HG03103 (cell line): ENCODE data around the gene UBE2J2.

Source experiments
- ATAC-seq: cut with Tn5 transposase; IDR thresholded peaks from one replicate; pipeline ENCODE4 v1.9.1; 2021; ENCODE audit warnings: low read depth; ENCODE audit not compliant: unreplicated experiment

The UBE2J2 gene

DNA sequence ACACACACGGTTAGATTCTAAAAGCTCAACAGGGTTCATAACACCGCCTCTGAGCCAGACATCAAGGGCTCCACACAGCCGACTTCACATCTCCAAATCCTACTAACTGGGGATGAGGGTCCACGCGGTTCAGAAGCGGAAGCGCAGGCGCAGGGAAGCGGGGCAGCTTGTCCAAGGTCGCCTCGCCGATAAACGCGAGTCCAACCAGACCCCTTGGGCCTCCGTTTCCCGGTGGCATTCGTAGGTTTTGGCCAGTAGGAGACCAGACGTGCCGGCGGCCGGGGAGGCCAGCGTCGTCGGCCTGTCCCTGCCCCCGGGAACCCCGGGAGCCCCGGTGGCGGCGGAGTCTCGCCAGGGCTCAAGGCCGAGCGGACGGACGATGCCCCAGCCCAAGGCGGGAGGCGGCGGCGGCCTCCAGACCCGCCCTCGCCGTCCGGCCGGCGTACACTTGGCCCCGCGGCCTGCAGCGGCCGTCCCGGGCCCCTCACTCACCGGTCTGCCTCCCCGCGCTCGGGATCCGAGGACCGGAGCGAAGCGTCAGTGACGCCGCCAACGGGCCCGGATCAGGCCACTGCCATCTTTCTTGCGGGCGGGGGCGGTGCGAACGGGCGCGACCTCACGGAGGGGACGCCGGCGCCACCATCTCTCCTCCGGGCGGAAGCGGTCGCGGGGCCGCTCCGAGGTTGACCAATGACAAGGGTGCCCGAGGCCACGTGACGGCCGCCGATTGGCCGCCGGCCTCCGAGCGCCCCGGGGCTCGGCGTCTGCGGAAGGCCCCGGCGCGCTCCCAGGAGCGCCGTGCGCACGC is 42.0 kb downstream of the UBE2J2 start, which contains the start of gene SDF4:
SDF4 (minus strand) TSS at position 602 of the 808 bp plus-strand sequence. CDS start 3,229 bp downstream, outside the sequence.
- peak; percentile 86 for ATAC-seq

DNA sequence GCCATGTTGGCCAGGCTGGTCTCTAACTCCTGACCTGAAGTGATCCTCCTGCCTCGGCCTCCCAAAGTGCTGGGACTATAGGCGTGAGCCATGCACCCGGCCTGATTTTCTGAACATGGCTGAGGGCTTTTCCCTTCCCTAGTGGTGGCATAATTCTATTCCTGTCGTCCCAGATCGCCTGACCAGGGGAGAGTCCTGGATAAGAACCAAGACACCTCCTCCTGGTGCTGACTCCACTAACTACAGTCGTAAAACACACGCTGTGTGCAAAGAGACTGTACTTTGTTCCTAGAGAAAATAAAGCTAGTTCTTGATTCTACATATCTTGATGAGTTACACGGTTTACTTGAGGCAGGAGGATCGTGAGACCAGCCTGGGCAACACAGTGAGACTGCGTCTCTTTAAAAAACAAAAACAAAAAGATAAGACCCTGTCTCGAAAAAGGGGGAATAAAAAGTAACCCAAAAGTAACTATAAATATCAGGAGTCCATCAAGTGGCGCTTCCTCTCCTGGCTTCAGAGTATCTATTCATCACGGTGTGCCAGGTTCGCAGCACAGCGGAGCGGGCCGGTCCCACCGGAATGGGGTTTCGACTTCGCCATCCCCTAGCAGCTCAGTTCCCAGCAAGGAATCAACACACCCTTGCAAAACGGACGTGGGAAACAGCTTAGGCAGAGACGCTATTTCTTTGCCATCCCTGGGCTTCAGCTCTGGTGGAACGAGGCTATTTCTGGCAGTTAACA is 42.8 kb downstream of the UBE2J2 start:
- ATAC-seq: no peak

DNA sequence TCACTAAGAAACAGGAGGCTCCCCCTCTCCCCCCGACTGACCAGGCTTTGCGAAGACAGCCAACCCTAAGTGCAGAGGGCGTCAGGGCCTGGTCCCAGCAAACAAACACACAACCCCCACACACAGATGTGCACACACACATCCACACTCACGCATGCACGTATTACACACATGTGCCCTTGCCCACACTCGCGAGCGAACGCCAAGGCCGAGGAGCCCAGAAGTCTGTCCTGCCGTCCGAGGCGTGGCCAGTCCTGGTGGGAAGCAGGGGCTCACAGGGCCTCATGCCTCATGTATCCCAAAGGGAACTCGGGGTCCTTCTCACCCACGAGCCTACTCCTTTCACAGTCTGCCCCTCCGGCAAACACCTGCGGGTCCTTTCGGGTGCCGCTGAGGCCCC is 43.9 kb downstream of the UBE2J2 start:
- ATAC-seq: no peak

DNA sequence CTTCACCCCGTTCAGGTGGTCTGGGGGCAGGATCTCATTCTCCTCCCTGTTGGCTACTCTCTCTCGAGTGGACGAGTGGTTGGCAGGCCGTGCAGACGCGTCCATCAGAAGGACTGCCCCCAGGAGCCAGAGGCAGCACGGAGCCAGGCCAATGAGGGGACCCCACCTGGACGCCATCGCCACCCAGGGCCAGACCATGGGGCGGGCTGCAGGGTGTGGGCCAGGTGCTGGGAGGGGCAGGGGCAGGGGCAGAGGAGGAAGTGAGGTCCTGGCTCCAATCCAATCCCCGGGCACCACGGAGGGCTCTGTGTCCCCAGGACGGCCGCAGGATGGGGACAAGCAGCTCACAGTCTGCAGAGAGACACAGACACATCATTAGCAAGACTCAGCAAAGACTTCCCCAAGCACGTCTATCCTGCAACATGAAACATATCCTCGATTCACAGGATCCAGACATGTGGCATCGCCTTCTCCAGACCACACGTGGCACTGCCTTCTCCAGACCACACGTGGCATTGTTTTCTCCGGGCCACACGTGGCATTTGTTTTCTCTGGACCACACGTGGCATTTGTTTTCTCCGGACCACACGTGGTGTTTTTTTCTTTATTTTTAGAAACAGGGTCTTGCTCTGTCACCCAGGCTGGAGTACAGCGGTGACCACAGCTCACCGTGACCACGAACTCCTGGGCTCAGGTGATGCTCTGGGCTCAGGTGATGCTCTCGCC is 44.9 kb downstream of the UBE2J2 start:
- no peak for ATAC-seq

- no peak for ATAC-seq
Measured at GRCh38 chr1:1228187-1228586, 45.5 kb downstream of the UBE2J2 start.

- ATAC-seq: no peak
Measured at GRCh38 chr1:1227386-1227785, 46.3 kb downstream of the UBE2J2 start.

GRCh38 chr1:1226566-1227362 is 46.9 kb downstream of the UBE2J2 start:
- ATAC-seq: no peak

GRCh38 chr1:1225913-1226312 is 47.7 kb downstream of the UBE2J2 start:
- ATAC-seq: no peak

GRCh38 chr1:1225238-1225845 is 48.3 kb downstream of the UBE2J2 start:
- ATAC-seq: no peak

GRCh38 chr1:1223891-1224290 is 49.8 kb downstream of the UBE2J2 start:
- no peak for ATAC-seq

GRCh38 chr1:1223321-1223720 is 50.3 kb downstream of the UBE2J2 start:
- no peak for ATAC-seq

GRCh38 chr1:1222575-1223225 is 51.0 kb downstream of the UBE2J2 start:
- ATAC-seq: no peak

DNA sequence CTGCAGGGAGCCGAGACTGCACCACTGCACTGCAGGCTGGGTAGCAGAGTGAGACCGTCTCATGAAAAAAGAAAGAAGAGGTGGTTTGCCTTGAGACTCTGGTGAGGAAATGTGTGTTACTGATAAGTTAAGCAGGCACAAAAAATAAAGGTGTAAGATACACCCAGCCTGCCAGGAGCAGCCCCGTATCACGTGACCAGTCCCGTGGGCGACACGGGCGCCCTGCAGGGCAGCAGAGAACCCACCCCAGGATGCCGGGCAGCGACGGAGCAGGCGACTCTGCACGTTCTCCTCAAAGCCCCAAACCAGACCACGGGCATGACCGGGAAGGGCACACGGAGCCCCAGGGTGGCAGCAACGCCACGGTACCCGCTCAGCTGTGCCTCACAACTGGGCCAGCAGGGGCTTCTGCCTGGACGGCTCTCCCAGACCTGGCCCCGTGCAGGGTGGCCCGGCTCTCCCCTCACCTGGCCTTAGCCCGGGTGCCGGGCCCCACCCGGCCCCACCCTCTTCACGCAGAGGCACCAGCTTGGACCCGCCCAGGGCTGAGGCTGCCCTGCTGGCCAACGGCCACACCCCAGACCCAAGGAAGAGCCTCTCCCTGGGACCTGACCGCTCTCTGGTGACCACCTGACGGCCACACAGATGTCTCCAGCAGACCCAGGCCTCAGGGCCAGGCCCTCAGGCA is 51.6 kb downstream of the UBE2J2 start:
- ATAC-seq: no peak

- ATAC-seq: no peak
Measured at GRCh38 chr1:1220197-1220596, 53.5 kb downstream of the UBE2J2 start.

DNA sequence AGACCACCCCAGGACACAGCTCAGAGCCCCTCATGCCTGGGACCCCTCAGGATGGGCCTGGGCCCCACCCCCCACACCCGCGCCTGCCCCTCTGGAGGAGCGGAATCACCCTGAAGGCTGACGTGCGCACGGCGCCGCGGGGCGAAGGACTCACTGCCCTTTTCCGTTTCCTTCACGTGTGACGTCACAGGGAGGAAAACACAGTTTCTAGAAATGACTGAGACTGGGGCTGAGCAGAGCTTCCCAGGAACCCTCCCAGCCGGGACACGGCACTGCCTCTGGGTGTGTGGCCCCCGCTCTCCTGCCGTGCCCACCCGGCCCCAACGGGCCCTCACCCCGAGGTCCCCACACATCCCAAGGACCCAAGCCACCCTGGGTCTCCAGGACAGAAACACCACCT is 54.3 kb downstream of the UBE2J2 start:
- no peak for ATAC-seq

GRCh38 chr1:1218524-1219200 is 55.0 kb downstream of the UBE2J2 start:
- ATAC-seq: no peak

DNA sequence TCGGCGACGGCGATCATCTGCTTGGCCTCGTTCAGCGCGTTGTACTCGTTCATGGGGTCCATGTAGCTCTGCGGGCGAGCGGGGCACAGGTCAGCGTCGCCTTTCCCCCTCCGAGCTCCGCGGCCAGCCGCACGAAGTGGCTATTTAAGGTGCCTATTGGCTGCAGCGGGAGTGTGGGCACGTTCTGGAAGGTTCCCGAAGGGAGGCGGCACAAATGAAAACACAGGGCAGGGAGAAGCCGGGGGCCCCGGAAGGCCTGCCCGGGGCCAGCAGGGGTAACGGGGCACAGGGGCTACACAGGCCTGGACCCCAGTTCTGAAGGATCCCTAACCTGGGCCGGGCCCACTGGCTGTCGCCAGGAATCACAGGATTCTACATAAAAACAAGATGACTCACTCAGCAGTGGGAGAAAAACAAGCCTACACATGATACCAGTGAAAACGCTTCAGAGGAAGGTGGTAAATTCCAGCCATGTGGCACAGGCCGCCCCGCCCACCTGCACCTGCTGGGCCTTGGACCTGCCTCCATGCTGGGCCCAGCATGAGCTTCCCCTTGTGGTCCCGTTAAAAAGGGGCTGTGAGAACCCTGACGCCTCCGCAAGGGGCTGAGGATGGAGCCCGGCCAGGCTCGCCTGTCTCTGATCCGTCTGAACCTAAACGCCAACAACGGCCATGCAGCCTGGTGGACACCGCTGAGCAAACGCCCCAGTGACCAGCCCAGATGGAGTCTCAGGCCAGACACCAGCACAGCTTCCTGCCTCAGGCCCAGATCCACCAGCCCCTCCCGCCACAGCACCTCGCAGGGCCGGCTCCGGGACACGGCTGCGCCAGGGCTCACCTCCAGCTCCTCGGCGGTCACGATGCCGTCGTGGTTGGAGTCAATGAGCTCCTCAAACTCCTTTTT is 55.8 kb downstream of the UBE2J2 start:
- ATAC-seq: no peak
